ENCODE results near the gene E2F8. TPM values are rescaled to one million over a fixed set of nuclear protein-coding genes. Genes with fewer than 3 reads are reported as not detected.

The E2F8 gene
- total RNA-seq, result under 1 TPM; 0.46 to 0.57 TPM

GRCh38 chr11:19240420-19241259 lies at the start of gene E2F8:
Gene E2F8, minus strand, starts transcription at chr11:19240945. Its CDS starts 824 bp downstream, at chr11:19240121.
- TF ChIP-seq POLR2A (IDR thresholded peaks at IDR 0.05), result no peak
- TF ChIP-seq POLR2AphosphoS5 (IDR thresholded peaks at IDR 0.05), result peak; percentile 85
- DNase-seq (ENCODE audit: low spot score), result peak; percentile 83
- Histone ChIP-seq H3K4me3 (peak within 1 kb of the TSS; percentile 44 to 54), H3K27ac (no peak within 1 kb of the TSS), H3K36me3 (no peaks in the 10 kb centered on the region), H3K27me3 (replicated peaks; ENCODE audit: insufficient read depth) (peaks cover 6% of the 10 kb centered on the region), H3K4me1 (replicated peaks) (no peaks in the 10 kb centered on the region), H3K9me3 (no peaks in the 10 kb centered on the region)
- WGBS, result under 1% methylated on average over 55 of the region's 59 CpGs
- intact Hi-C loops (cut with DNase I), result no loop called here

GRCh38 chr11:19290356-19290755 lies 49.6 kb upstream of the E2F8 start:
- no peak for TF ChIP-seq CTCF (IDR thresholded peaks at IDR 0.05)
- TF ChIP-seq POLR2AphosphoS5 (IDR thresholded peaks at IDR 0.05), result no peak
- TF ChIP-seq POLR2A (IDR thresholded peaks at IDR 0.05), result no peak
- Histone ChIP-seq H3K27ac (no peak overlapping the region), H3K27me3 (replicated peaks; ENCODE audit: insufficient read depth) (no peaks in the 10 kb centered on the region), H3K4me3 (no peak overlapping the region), H3K36me3 (no peaks in the 10 kb centered on the region), H3K9me3 (no peaks in the 10 kb centered on the region), H3K4me1 (replicated peaks) (no peaks in the 10 kb centered on the region)
- intact Hi-C loops (cut with DNase I), result no loop called here
- WGBS, result 97% methylated on average over 2 of the region's 2 CpGs
- DNase-seq (ENCODE audit: low spot score), result no peak

GRCh38 chr11:19288256-19288655 lies 47.5 kb upstream of the E2F8 start:
- intact Hi-C loops (cut with DNase I), result no loop called here
- H3K27ac ChIP-seq, result no peak overlapping the region
- 64% methylated on average over 3 of the region's 3 CpGs for WGBS

GRCh38 chr11:19286411-19286810 lies 45.7 kb upstream of the E2F8 start:
- TF ChIP-seq POLR2A (IDR thresholded peaks at IDR 0.05) (no peak), CTCF (IDR thresholded peaks at IDR 0.05) (no peak), POLR2AphosphoS5 (IDR thresholded peaks at IDR 0.05) (no peak)
- Histone ChIP-seq H3K4me3 (no peak overlapping the region), H3K9me3 (no peaks in the 10 kb centered on the region), H3K27ac (no peak overlapping the region), H3K4me1 (replicated peaks) (no peaks in the 10 kb centered on the region), H3K36me3 (no peaks in the 10 kb centered on the region), H3K27me3 (replicated peaks; ENCODE audit: insufficient read depth) (no peaks in the 10 kb centered on the region)
- DNase-seq (ENCODE audit: low spot score), result no peak
- intact Hi-C loops (cut with DNase I), result no loop called here
- WGBS, result 89% methylated on average over 4 of the region's 4 CpGs

More at GRCh38 chr11:19288256-19288655, 47.5 kb upstream of the E2F8 start:
- no peaks in the 10 kb centered on the region for H3K27me3 ChIP-seq (replicated peaks; ENCODE audit: insufficient read depth)
- no peak overlapping the region for H3K4me3 ChIP-seq
- TF ChIP-seq POLR2AphosphoS5 (IDR thresholded peaks at IDR 0.05) (no peak), CTCF (IDR thresholded peaks at IDR 0.05) (no peak), POLR2A (IDR thresholded peaks at IDR 0.05) (no peak)
- no peaks in the 10 kb centered on the region for H3K4me1 ChIP-seq (replicated peaks)
- DNase-seq (ENCODE audit: low spot score), result no peak
- no peaks in the 10 kb centered on the region for H3K36me3 ChIP-seq
- H3K9me3 ChIP-seq, result no peaks in the 10 kb centered on the region

- H3K27me3 ChIP-seq (replicated peaks; ENCODE audit: insufficient read depth), result no peaks in the 10 kb centered on the region
- TF ChIP-seq POLR2A (IDR thresholded peaks at IDR 0.05), result no peak
- TF ChIP-seq CTCF (IDR thresholded peaks at IDR 0.05), result no peak
- TF ChIP-seq POLR2AphosphoS5 (IDR thresholded peaks at IDR 0.05), result no peak
- no peak for DNase-seq (ENCODE audit: low spot score)
- H3K36me3 ChIP-seq, result no peaks in the 10 kb centered on the region
- 52% methylated on average over 3 of the region's 3 CpGs for whole genome bisulfite sequencing
- no peak overlapping the region for H3K4me3 ChIP-seq
- H3K9me3 ChIP-seq, result no peaks in the 10 kb centered on the region
- no peaks in the 10 kb centered on the region for H3K4me1 ChIP-seq (replicated peaks)
- H3K27ac ChIP-seq, result no peak overlapping the region
- intact Hi-C loops (cut with DNase I), result no loop called here
Measured at GRCh38 chr11:19284881-19285280, 44.1 kb upstream of the E2F8 start.

Data from prostate gland (tissue), 2 donors.